NCI-H1092 (cell line): ENCODE measurements around the gene TSTD2.
A peak's percentile ranks its signal among the peaks of the same experiment; 100 is the strongest.
"Not testable (repeated sequence)": the region's sequence is repeated elsewhere in the genome, so short reads cannot be mapped to it uniquely, and the experiment has no call there.

ENCODE experiments used
- DNase-seq: peaks from one replicate; lab custom pipeline; 2025; lab: John Stamatoyannopoulos, UW

Gene TSTD2

GRCh38 chr9:97630591-97630990, 2.6 kb downstream of the TSTD2 start:
- DNase-seq = no peak

- DNase-seq = no peak
Measured at GRCh38 chr9:97629156-97629555, 4.0 kb downstream of the TSTD2 start.

GRCh38 chr9:97628668-97629067, 4.5 kb downstream of the TSTD2 start:
- no peak for DNase-seq

GRCh38 chr9:97627624-97628023, 5.5 kb downstream of the TSTD2 start:
- no peak for DNase-seq

GRCh38 chr9:97625620-97626019, 7.5 kb downstream of the TSTD2 start:
- no peak for DNase-seq

- no peak for DNase-seq
Measured at GRCh38 chr9:97623946-97624345, 9.2 kb downstream of the TSTD2 start.

GRCh38 chr9:97622483-97622882, 10.7 kb downstream of the TSTD2 start:
- not testable (repeated sequence) for DNase-seq

- not testable (repeated sequence) for DNase-seq
Measured at GRCh38 chr9:97620063-97620462, 13.1 kb downstream of the TSTD2 start.

GRCh38 chr9:97617939-97618416, 15.2 kb downstream of the TSTD2 start:
- no peak for DNase-seq

GRCh38 chr9:97615439-97616072, 17.6 kb downstream of the TSTD2 start:
- DNase-seq = peak; percentile 28

- DNase-seq = no peak
Measured at GRCh38 chr9:97604901-97605645, 28.1 kb downstream of the TSTD2 start.

GRCh38 chr9:97602430-97602829, 30.7 kb downstream of the TSTD2 start:
- no peak for DNase-seq

- no peak for DNase-seq
Measured at GRCh38 chr9:97601228-97601898, 31.8 kb downstream of the TSTD2 start.

- no peak for DNase-seq
Measured at GRCh38 chr9:97600531-97601227, 32.5 kb downstream of the TSTD2 start.

GRCh38 chr9:97599314-97599846, 33.8 kb downstream of the TSTD2 start:
- no peak for DNase-seq

- DNase-seq = peak; percentile 69
Measured at GRCh38 chr9:97598461-97599288, 34.5 kb downstream of the TSTD2 start.

- DNase-seq = no peak
Measured at GRCh38 chr9:97596906-97597305, 36.3 kb downstream of the TSTD2 start.

GRCh38 chr9:97594381-97594921, 38.7 kb downstream of the TSTD2 start:
- peak; percentile 73 for DNase-seq

GRCh38 chr9:97593960-97594359, 39.2 kb downstream of the TSTD2 start:
- peak; percentile 36 for DNase-seq

GRCh38 chr9:97592126-97592525, 41.0 kb downstream of the TSTD2 start:
- peak; percentile 3 for DNase-seq

GRCh38 chr9:97591535-97591934, 41.6 kb downstream of the TSTD2 start:
- DNase-seq = no peak
